Stimulated activated CD8-positive, alpha-beta memory T cell treated with anti-CD3 and anti-CD28 coated beads, Interleukin-15, amount 100 ng/mL, for 24 hours (primary cell): ENCODE measurements around the gene NUDT2.
"Not testable (repeated sequence)": the region's sequence is repeated elsewhere in the genome, so short reads cannot be mapped to it uniquely, and the experiment has no call there.

ENCODE experiments used
- DNase-seq: peaks from one replicate; pipeline ENCODE4 v3.0.0-alpha.2; 2020; ENCODE audit warnings: low read depth

The NUDT2 gene

GRCh38 chr9:34335376-34335775 is 6.0 kb downstream of the NUDT2 start:
- DNase-seq, result no peak

GRCh38 chr9:34337403-34337802 is 8.0 kb downstream of the NUDT2 start:
- DNase-seq, result no peak

GRCh38 chr9:34338079-34338478 is 8.7 kb downstream of the NUDT2 start:
- not testable (repeated sequence) for DNase-seq

GRCh38 chr9:34338665-34339385 is 9.5 kb downstream of the NUDT2 start:
- DNase-seq, result no peak

- no peak for DNase-seq
These were observed 12.4 kb downstream of the NUDT2 start for GRCh38 chr9:34341659-34342295.

GRCh38 chr9:34343090-34343489 is 13.7 kb downstream of the NUDT2 start:
- DNase-seq, result no peak

- no peak for DNase-seq
These were observed 14.2 kb downstream of the NUDT2 start for GRCh38 chr9:34343605-34344004.

- DNase-seq, result no peak
These were observed 17.8 kb downstream of the NUDT2 start for GRCh38 chr9:34346873-34347799.

GRCh38 chr9:34347800-34348158 is 18.4 kb downstream of the NUDT2 start:
- DNase-seq, result no peak

- no peak for DNase-seq
These were observed 20.0 kb downstream of the NUDT2 start for GRCh38 chr9:34349324-34349723.

- DNase-seq, result not testable (repeated sequence)
These were observed 22.8 kb downstream of the NUDT2 start for GRCh38 chr9:34352122-34352652.

- DNase-seq, result not testable (repeated sequence)
These were observed 23.6 kb downstream of the NUDT2 start for GRCh38 chr9:34352957-34353356.

GRCh38 chr9:34362614-34363214 is 33.3 kb downstream of the NUDT2 start:
- DNase-seq, result no peak

GRCh38 chr9:34363619-34364351 is 34.4 kb downstream of the NUDT2 start:
- no peak for DNase-seq

- no peak for DNase-seq
These were observed 35.9 kb downstream of the NUDT2 start for GRCh38 chr9:34365282-34365681.

GRCh38 chr9:34366365-34366764 is 37.0 kb downstream of the NUDT2 start:
- DNase-seq, result no peak

GRCh38 chr9:34367751-34368410 is 38.5 kb downstream of the NUDT2 start:
- DNase-seq, result not testable (repeated sequence)

- not testable (repeated sequence) for DNase-seq
These were observed 39.4 kb downstream of the NUDT2 start for GRCh38 chr9:34368796-34369195.

GRCh38 chr9:34369636-34370035 is 40.3 kb downstream of the NUDT2 start:
- DNase-seq, result no peak

- no peak for DNase-seq
These were observed 41.1 kb downstream of the NUDT2 start for GRCh38 chr9:34370335-34370969.
